BLaER1 treated with 17β-estradiol and CSF1 and Interleukin-3, amounts not matched to agents 10 nM and 100 nM (cell line): ENCODE measurements around the gene SCAANT1.

ENCODE experiments used
- H3K27ac ChIP-seq, 11 experiments: shearing (Covaris generic); formaldehyde crosslinking; 2 replicates each; pipeline ENCODE4 v1.8.1; 2022
- H3K27me3 ChIP-seq, 11 experiments: shearing (Covaris generic); formaldehyde crosslinking; 2 replicates each; pipeline ENCODE4 v1.8.1; 2022
- H3K36me3 ChIP-seq, 11 experiments: shearing (Covaris generic); formaldehyde crosslinking; 2 replicates each; pipeline ENCODE4 v1.8.1; 2022
- H3K4me1 ChIP-seq, 10 experiments: shearing (Covaris generic); formaldehyde crosslinking; 2 replicates each; pipeline ENCODE4 v1.8.1; 2022
- H3K4me2 ChIP-seq, 11 experiments: shearing (Covaris generic); formaldehyde crosslinking; 2 replicates each; pipeline ENCODE4 v1.8.1; 2022
- H3K4me3 ChIP-seq, 10 experiments: shearing (Covaris generic); formaldehyde crosslinking; 2 replicates each; pipeline ENCODE4 v1.8.1; 2022
- H3K9ac ChIP-seq, 11 experiments: shearing (Covaris generic); formaldehyde crosslinking; 2 replicates each; pipeline ENCODE4 v1.8.1; 2022
- H3K9me3 ChIP-seq, 11 experiments: shearing (Covaris generic); formaldehyde crosslinking; replicated peaks in 1 of 11; 2 replicates each; pipeline ENCODE4 v1.8.1; 2022
- H4K20me1 ChIP-seq, 11 experiments: shearing (Covaris generic); formaldehyde crosslinking; 2 replicates each; pipeline ENCODE4 v1.8.1; 2022
- Cebpa-rat ChIP-seq, 11 experiments: shearing (Covaris generic); IDR thresholded peaks; 2 replicates each; pipeline ENCODE4 v1.8.1; 2022

Gene SCAANT1

GRCh38 chr3:63878394-63879060 lies 33.7 kb downstream of the SCAANT1 start:
- H3K4me1 ChIP-seq = peaks cover 0 to 18% (median 9%) of the 10 kb centered on the region in 10 experiments; a peak in 12 of 20 replicates
- no peak overlapping the region for H3K4me3 ChIP-seq
- no peak overlapping the region for H3K9ac ChIP-seq
- peaks cover 82 to 100% (median 99%) of the 10 kb centered on the region in 11 experiments for H4K20me1 ChIP-seq
- peaks cover 2 to 40% (median 16%) of the 10 kb centered on the region in 11 experiments; a peak in 14 of 22 replicates for H3K36me3 ChIP-seq
- H3K27me3 ChIP-seq = no peaks in the 10 kb centered on the region
- H3K4me2 ChIP-seq = no peak overlapping the region
- TF ChIP-seq Cebpa-rat (IDR thresholded peaks at IDR 0.05) = no peak
- H3K9me3 ChIP-seq = no peaks in the 10 kb centered on the region
- H3K27ac ChIP-seq = no peak overlapping the region

GRCh38 chr3:63877737-63878393 lies 34.3 kb downstream of the SCAANT1 start:
- Histone ChIP-seq H3K27me3 (no peaks in the 10 kb centered on the region), H4K20me1 (peaks cover 83 to 100% (median 98%) of the 10 kb centered on the region in 11 experiments), H3K4me1 (peaks cover 0 to 20% (median 9%) of the 10 kb centered on the region in 10 experiments; a peak in 12 of 20 replicates), H3K27ac (no peak overlapping the region), H3K9ac (no peak overlapping the region), H3K4me2 (no peak overlapping the region), H3K36me3 (peaks cover 7 to 45% (median 20%) of the 10 kb centered on the region in 11 experiments; a peak in 15 of 22 replicates), H3K4me3 (no peak overlapping the region), H3K9me3 (no peaks in the 10 kb centered on the region)
- no peak for TF ChIP-seq Cebpa-rat (IDR thresholded peaks at IDR 0.05)

GRCh38 chr3:63876260-63876659 lies 35.9 kb downstream of the SCAANT1 start:
- Histone ChIP-seq H3K9me3 (no peaks in the 10 kb centered on the region), H3K36me3 (peaks cover 7 to 45% (median 20%) of the 10 kb centered on the region in 11 experiments; a peak in 15 of 22 replicates), H3K27ac (no peak overlapping the region), H3K4me2 (no peak overlapping the region), H3K4me1 (peaks cover 3 to 20% (median 11%) of the 10 kb centered on the region in 10 experiments; a peak in 14 of 20 replicates), H4K20me1 (peaks cover 78 to 100% (median 95%) of the 10 kb centered on the region in 11 experiments), H3K27me3 (no peaks in the 10 kb centered on the region), H3K4me3 (no peak overlapping the region), H3K9ac (no peak overlapping the region)
- no peak for TF ChIP-seq Cebpa-rat (IDR thresholded peaks at IDR 0.05)

- Histone ChIP-seq H3K9ac (no peak overlapping the region), H3K27ac (no peak overlapping the region), H3K4me2 (no peak overlapping the region), H3K4me3 (no peak overlapping the region), H3K27me3 (no peaks in the 10 kb centered on the region), H4K20me1 (peaks cover 75 to 100% (median 94%) of the 10 kb centered on the region in 11 experiments), H3K9me3 (no peaks in the 10 kb centered on the region), H3K36me3 (peaks cover 7 to 39% (median 20%) of the 10 kb centered on the region in 11 experiments; a peak in 15 of 22 replicates), H3K4me1 (peaks cover 7 to 25% (median 15%) of the 10 kb centered on the region in 10 experiments; a peak in 18 of 20 replicates)
- no peak for TF ChIP-seq Cebpa-rat (IDR thresholded peaks at IDR 0.05)
These were observed 36.7 kb downstream of the SCAANT1 start for GRCh38 chr3:63875510-63875909.

GRCh38 chr3:63874769-63875168 lies 37.4 kb downstream of the SCAANT1 start:
- Histone ChIP-seq H3K4me3 (no peak overlapping the region), H4K20me1 (peaks cover 73 to 100% (median 94%) of the 10 kb centered on the region in 11 experiments), H3K9me3 (no peaks in the 10 kb centered on the region), H3K4me2 (peak overlapping the region in 6 of 11 experiments; percentile 27 to 48 (median 28); a peak in 9 of 22 replicates), H3K4me1 (peaks cover 9 to 30% (median 18%) of the 10 kb centered on the region in 10 experiments; a peak in 18 of 20 replicates), H3K36me3 (peaks cover 7 to 37% (median 21%) of the 10 kb centered on the region in 11 experiments; a peak in 16 of 22 replicates), H3K27ac (peak overlapping the region in 2 of 11 experiments; percentile 14 to 23; a peak in 1 of 22 replicates), H3K9ac (no peak overlapping the region), H3K27me3 (no peaks in the 10 kb centered on the region)
- TF ChIP-seq Cebpa-rat (IDR thresholded peaks at IDR 0.05) = no peak

- H3K27ac ChIP-seq = no peak overlapping the region
- H3K9me3 ChIP-seq = no peaks in the 10 kb centered on the region
- no peak overlapping the region for H3K4me2 ChIP-seq
- no peak for TF ChIP-seq Cebpa-rat (IDR thresholded peaks at IDR 0.05)
- no peak overlapping the region for H3K4me3 ChIP-seq
- peaks cover 9 to 40% (median 24%) of the 10 kb centered on the region in 11 experiments; a peak in 20 of 22 replicates for H3K36me3 ChIP-seq
- no peaks in the 10 kb centered on the region for H3K27me3 ChIP-seq
- peaks cover 9 to 31% (median 16%) of the 10 kb centered on the region in 10 experiments; a peak in 18 of 20 replicates for H3K4me1 ChIP-seq
- H3K9ac ChIP-seq = no peak overlapping the region
- H4K20me1 ChIP-seq = peaks cover 59 to 100% (median 89%) of the 10 kb centered on the region in 11 experiments
These were observed 39.9 kb downstream of the SCAANT1 start for GRCh38 chr3:63872135-63872924.

- Histone ChIP-seq H3K4me1 (peaks cover 9 to 44% (median 19%) of the 10 kb centered on the region in 10 experiments; a peak in 18 of 20 replicates), H3K9me3 (no peaks in the 10 kb centered on the region), H3K9ac (no peak overlapping the region; a peak in 1 of 22 replicates), H3K27ac (no peak overlapping the region), H4K20me1 (peaks cover 50 to 94% (median 74%) of the 10 kb centered on the region in 11 experiments; a peak in 21 of 22 replicates), H3K36me3 (peaks cover 16 to 53% (median 34%) of the 10 kb centered on the region in 11 experiments; a peak in 21 of 22 replicates), H3K4me2 (peak overlapping the region in 1 of 11 experiments; percentile 26; a peak in 4 of 22 replicates), H3K4me3 (no peak overlapping the region), H3K27me3 (no peaks in the 10 kb centered on the region)
- TF ChIP-seq Cebpa-rat (IDR thresholded peaks at IDR 0.05) = no peak
These were observed 41.6 kb downstream of the SCAANT1 start for GRCh38 chr3:63870615-63871005.

GRCh38 chr3:63869940-63870614 lies 42.1 kb downstream of the SCAANT1 start:
- Histone ChIP-seq H3K9me3 (no peaks in the 10 kb centered on the region), H3K9ac (no peak overlapping the region), H3K4me2 (peak overlapping the region in 3 of 11 experiments; percentile 5 to 26 (median 9); a peak in 1 of 22 replicates), H3K4me1 (peaks cover 13 to 50% (median 24%) of the 10 kb centered on the region in 10 experiments), H3K27ac (no peak overlapping the region), H3K27me3 (no peaks in the 10 kb centered on the region), H3K4me3 (no peak overlapping the region), H3K36me3 (peaks cover 16 to 53% (median 34%) of the 10 kb centered on the region in 11 experiments; a peak in 21 of 22 replicates), H4K20me1 (peaks cover 45 to 88% (median 69%) of the 10 kb centered on the region in 11 experiments; a peak in 21 of 22 replicates)
- no peak for TF ChIP-seq Cebpa-rat (IDR thresholded peaks at IDR 0.05)
